Breast epithelium (tissue), 3 donors: ENCODE measurements around the gene KANSL3.

Experiments used
- POLR2A ChIP-seq: fragments of 450-650 bp; IDR thresholded peaks from one replicate; pipeline ENCODE4 v1.6.1; 2016; ENCODE audit warnings: antibody characterized with exemption, mild to moderate bottlenecking, moderate library complexity
- POLR2AphosphoS5 ChIP-seq, 3 donors: sonication (generic); formaldehyde crosslinking; IDR thresholded peaks; one replicate each; pipeline ENCODE4 v1.6.1; 2017; ENCODE audit warnings: antibody characterized with exemption in 3 of 3
- TF ChIP-seq, protein P1 (sequence below), 3 donors: fragments of 450-650 bp; IDR thresholded peaks; one replicate each; pipeline ENCODE4 v1.5.1; 2016 to 2017; ENCODE audit warnings: antibody characterized with exemption in 3 of 3, mild to moderate bottlenecking in 3 of 3, moderate library complexity in 3 of 3

DNA sequence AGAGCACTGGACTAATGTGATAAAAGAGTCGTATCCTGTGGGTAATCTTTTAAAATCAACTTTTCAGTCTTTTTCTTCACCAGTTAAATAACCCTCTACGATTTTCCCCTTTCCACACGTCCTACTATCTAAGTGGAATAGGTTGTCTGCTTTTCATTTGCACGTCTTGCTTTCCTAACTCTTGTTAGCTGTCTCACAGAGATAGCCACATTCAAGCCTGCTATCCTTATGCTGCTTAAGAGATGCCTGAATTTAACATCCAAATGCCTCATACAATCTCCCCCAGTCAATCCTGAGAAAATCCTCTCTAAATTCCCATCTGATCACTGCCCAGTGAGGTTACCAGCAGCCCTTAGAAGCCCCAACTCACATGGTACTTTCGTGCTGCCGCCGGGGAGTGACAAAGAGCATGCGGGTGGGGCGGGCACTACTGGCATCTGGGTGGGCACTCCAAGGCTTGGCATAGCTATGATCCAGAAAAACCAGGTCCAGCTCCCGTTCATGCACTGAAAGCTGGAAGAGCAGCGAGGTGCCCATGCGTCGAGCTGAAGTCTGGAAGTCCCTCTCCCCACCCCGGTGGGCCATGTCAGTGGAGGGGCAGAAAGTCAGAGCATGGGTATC is 1.5 kb downstream of the KANSL3 start:
- TF ChIP-seq POLR2A (no peak), POLR2AphosphoS5 (IDR thresholded peaks at IDR 0.05) (no peak)
- TF ChIP-seq, protein P1, sequence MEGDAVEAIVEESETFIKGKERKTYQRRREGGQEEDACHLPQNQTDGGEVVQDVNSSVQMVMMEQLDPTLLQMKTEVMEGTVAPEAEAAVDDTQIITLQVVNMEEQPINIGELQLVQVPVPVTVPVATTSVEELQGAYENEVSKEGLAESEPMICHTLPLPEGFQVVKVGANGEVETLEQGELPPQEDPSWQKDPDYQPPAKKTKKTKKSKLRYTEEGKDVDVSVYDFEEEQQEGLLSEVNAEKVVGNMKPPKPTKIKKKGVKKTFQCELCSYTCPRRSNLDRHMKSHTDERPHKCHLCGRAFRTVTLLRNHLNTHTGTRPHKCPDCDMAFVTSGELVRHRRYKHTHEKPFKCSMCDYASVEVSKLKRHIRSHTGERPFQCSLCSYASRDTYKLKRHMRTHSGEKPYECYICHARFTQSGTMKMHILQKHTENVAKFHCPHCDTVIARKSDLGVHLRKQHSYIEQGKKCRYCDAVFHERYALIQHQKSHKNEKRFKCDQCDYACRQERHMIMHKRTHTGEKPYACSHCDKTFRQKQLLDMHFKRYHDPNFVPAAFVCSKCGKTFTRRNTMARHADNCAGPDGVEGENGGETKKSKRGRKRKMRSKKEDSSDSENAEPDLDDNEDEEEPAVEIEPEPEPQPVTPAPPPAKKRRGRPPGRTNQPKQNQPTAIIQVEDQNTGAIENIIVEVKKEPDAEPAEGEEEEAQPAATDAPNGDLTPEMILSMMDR (IDR thresholded peaks at IDR 0.05) = no peak
